Endothelial cell (in vitro differentiated cells): ENCODE results near the gene CDK14. TPM values are rescaled to one million over a fixed set of nuclear protein-coding genes. Genes with fewer than 3 reads are reported as not detected.

Experiments used
- DNase-seq: peaks from one replicate; pipeline ENCODE4 v3.0.0; 2021; ENCODE audit warnings: low spot score
- H3K27ac Mint-ChIP-seq: one replicate; pipeline ENCODE4 v1.8.0; 2021; ENCODE audit warnings: mixed read lengths, inconsistent platforms; ENCODE audit not compliant: unreplicated experiment
- H3K27me3 Mint-ChIP-seq: one replicate; pipeline ENCODE4 v1.8.0; 2021; ENCODE audit warnings: mild to moderate bottlenecking, moderate library complexity, mixed read lengths, inconsistent platforms; ENCODE audit not compliant: unreplicated experiment
- H3K36me3 Mint-ChIP-seq: one replicate; pipeline ENCODE4 v1.8.0; 2021; ENCODE audit warnings: mild to moderate bottlenecking, low read depth, mixed read lengths, inconsistent platforms; ENCODE audit not compliant: unreplicated experiment
- H3K4me1 Mint-ChIP-seq: one replicate; pipeline ENCODE4 v1.8.0; 2021; ENCODE audit warnings: mild to moderate bottlenecking, mixed read lengths, inconsistent platforms; ENCODE audit not compliant: unreplicated experiment
- H3K4me3 Mint-ChIP-seq: one replicate; pipeline ENCODE4 v1.8.0; 2021; ENCODE audit warnings: mild to moderate bottlenecking, mixed read lengths, inconsistent platforms; ENCODE audit not compliant: unreplicated experiment
- H3K9me3 Mint-ChIP-seq: one replicate; pipeline ENCODE4 v1.8.0; 2021; ENCODE audit warnings: mixed read lengths, inconsistent platforms; ENCODE audit not compliant: unreplicated experiment
- total RNA-seq: library from RNA; stranded (reverse); fragmentation: NEBNext Ultra II Directional; extraction: Animal tissue kit (Norgen Biotek cat#: 25700); gene quantifications from one replicate; pipeline ENCODE4 v1.2.1, GENCODE V29; 2021; ENCODE audit not compliant: unreplicated experiment
- TF ChIP-seq, protein P1 (sequence below): fragments of 200-600 bp; sonication (generic); IDR thresholded peaks from one replicate; pipeline ENCODE4 v1.5.0; 2021; ENCODE audit warnings: antibody characterized with exemption; ENCODE audit not compliant: unreplicated experiment

Gene CDK14
- total RNA-seq, 1 donor from 2014 or later: 30.2 TPM

DNA sequence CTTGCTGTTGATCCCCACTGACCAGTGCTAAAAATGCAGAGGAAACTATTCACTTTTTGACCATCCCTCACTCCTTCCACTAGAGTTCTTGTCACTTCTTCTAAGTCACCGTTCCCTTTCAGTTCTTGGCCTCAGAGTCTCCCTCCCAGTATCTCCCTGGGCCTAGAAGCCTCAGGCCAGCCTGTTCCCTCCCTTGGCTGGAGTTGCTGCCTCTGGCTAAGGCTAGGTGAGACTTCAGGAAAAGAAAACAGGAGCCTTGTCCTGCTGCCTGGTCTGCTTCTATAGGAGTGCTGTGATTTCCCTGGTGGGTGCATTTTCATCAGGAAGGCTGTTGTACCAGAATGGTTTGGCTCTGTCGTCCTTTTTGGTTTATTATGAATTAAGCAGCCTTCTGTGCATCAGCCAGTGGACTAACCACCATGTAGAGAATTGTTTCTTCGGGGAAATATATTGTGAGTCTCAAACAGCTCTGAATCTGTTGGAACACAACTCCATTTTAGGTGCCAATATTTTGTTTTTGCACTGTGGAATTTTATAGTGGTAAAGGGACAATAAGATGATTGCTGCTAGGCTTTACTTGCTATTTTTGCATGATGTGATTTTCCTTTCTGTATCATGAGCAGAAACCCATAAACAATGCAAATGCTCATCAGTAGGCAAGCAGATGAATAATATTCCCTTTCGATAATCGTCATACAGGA lies 434.7 kb downstream of the CDK14 start:
- Mint-ChIP-seq H3K27ac (no peak overlapping the region), H3K4me3 (no peak overlapping the region), H3K36me3 (peaks cover 3% of the 10 kb centered on the region), H3K27me3 (no peaks in the 10 kb centered on the region), H3K4me1 (no peaks in the 10 kb centered on the region), H3K9me3 (no peaks in the 10 kb centered on the region)
- DNase-seq: no peak
- TF ChIP-seq, protein P1, sequence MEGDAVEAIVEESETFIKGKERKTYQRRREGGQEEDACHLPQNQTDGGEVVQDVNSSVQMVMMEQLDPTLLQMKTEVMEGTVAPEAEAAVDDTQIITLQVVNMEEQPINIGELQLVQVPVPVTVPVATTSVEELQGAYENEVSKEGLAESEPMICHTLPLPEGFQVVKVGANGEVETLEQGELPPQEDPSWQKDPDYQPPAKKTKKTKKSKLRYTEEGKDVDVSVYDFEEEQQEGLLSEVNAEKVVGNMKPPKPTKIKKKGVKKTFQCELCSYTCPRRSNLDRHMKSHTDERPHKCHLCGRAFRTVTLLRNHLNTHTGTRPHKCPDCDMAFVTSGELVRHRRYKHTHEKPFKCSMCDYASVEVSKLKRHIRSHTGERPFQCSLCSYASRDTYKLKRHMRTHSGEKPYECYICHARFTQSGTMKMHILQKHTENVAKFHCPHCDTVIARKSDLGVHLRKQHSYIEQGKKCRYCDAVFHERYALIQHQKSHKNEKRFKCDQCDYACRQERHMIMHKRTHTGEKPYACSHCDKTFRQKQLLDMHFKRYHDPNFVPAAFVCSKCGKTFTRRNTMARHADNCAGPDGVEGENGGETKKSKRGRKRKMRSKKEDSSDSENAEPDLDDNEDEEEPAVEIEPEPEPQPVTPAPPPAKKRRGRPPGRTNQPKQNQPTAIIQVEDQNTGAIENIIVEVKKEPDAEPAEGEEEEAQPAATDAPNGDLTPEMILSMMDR: no peak

DNA sequence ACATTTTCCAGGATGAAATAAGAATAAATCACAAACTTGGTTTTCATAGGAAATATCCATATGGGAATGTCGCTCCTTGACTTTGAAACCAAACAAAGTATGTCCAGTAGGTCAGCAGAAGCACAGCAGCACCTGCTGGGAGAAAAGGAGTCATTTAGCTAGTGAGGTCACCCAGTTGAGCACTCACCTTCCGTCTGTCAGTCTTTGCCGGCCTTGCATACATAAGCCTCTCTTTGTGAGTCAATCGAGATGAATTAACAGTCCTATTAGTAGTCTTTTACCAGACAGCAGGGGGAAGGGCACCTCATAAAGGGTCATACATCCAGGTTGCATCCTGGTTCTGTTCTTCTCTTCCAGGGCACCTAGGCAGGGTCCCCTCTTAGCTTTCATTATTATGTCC lies 435.6 kb downstream of the CDK14 start:
- Mint-ChIP-seq H3K27me3 (no peaks in the 10 kb centered on the region), H3K36me3 (peaks cover 3% of the 10 kb centered on the region), H3K4me1 (no peaks in the 10 kb centered on the region), H3K27ac (no peak overlapping the region), H3K9me3 (no peaks in the 10 kb centered on the region), H3K4me3 (no peak overlapping the region)
- DNase-seq: no peak
- TF ChIP-seq, protein P1: no peak

DNA sequence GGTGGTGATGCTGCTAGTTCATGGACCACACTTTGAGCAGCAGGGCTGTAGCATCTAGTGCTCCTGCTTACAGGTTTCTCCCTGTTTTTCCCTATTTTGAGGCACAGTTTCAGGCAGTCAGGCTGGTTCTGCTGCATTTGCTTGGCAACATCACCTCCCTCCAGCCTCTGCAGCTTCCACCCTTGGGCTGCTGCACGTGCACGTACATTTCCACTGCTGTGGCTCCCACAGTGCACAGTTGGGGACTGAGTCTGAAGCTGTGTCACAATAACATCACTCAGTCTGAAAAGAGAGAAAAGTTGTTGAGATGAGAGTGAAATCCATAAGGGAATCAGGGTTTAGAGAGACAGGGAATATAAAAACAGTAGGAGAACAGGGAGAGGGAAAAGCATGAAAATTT lies 437.5 kb downstream of the CDK14 start:
- no peak for DNase-seq
- Mint-ChIP-seq H3K4me1 (no peaks in the 10 kb centered on the region), H3K27me3 (no peaks in the 10 kb centered on the region), H3K27ac (no peak overlapping the region), H3K36me3 (no peaks in the 10 kb centered on the region), H3K9me3 (no peaks in the 10 kb centered on the region), H3K4me3 (no peak overlapping the region)
- TF ChIP-seq, protein P1: no peak

DNA sequence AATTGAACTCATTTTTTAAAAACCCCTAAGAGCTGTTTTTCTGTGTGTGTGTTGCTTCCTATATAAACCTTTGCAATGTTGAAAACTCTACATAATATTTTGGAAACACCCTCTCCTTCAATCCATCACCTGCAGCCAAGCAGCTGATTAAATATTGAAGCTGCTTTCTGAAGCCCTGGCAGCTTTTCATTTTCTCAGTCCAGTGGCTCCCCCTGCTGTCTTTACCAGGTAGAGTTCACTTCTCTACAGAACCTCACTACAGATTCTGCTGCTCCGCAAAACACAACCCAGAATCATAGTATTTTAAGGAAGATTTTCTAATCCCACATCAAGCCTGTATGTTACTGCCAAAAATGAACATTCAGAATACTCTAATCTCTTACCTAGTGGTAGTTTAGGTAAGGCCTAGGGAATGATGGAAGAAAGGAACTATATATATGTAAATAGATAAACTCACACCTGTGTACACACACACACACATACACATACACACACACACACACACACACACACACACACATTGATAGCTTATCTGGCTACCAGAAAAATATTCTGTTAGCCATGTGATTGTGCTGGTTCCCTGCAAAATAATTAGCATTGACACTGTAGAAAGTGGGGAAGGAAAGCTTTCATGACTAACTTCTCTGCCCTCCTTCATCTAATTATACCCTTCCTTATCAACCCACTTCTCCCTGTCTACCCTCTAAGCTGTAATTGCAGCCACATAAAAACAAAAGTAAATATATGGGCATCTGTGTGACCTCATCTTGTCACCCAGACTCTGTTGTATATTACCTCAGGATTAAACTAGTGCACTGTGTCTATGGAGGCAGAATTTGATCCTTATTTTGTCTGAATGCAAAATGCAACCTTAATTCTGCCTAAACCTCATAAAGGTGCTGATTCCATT lies 438.6 kb downstream of the CDK14 start:
- Mint-ChIP-seq H3K27ac (no peak overlapping the region), H3K36me3 (no peaks in the 10 kb centered on the region), H3K4me1 (no peaks in the 10 kb centered on the region), H3K9me3 (no peaks in the 10 kb centered on the region), H3K4me3 (no peak overlapping the region), H3K27me3 (no peaks in the 10 kb centered on the region)
- DNase-seq: peak; percentile 66
- TF ChIP-seq, protein P1: peak; percentile 74

DNA sequence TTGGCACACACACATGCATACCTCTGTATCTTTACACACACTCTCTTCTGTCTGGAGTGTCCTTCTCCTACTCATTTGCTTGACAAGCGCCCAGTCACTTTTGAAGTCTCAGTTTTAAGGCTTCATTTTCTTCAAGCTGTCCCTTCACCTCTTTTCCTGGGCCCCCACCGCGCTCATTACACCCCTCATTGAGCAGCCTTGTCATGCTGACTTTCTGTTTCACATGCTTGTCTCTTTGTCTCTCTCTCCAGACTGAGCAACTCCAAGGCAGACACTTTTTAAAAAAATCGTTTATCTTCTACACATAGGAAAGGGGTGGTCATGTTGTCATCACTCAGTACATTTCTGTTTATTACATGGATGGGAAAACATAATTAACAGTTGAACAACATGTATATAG lies 442.9 kb downstream of the CDK14 start:
- H3K27me3 Mint-ChIP-seq: peaks cover 2% of the 10 kb centered on the region
- no peak for DNase-seq
- H3K36me3 Mint-ChIP-seq: no peaks in the 10 kb centered on the region
- no peak overlapping the region for H3K27ac Mint-ChIP-seq
- H3K4me1 Mint-ChIP-seq: peaks cover 23% of the 10 kb centered on the region
- H3K4me3 Mint-ChIP-seq: no peak overlapping the region
- H3K9me3 Mint-ChIP-seq: no peaks in the 10 kb centered on the region
- TF ChIP-seq, protein P1: no peak
